ENCODE measurements around the gene PTPRA. TPM values are rescaled to one million over a fixed set of nuclear protein-coding genes. Genes with fewer than 3 reads are reported as not detected.

Gene PTPRA
- total and polyA plus RNA-seq, 2 of the 13 experiments (the other 11 are each of a cell fraction or from before 2014, with no cell fraction given) = 47.2 to 127 TPM

GRCh38 chr20:2871661-2872458, 1.4 kb upstream of the PTPRA start (continued):
- TF ChIP-seq RNF219 (CRISPR knock-in tag; IDR thresholded peaks at IDR 0.05) (peak; percentile 18; the same call in 1 of the 2 replicates), ZNF557 (CRISPR knock-in tag; IDR thresholded peaks at IDR 0.05) (no peak; the same call in 1 of the 2 replicates), HNRNPUL1 (IDR thresholded peaks at IDR 0.05; ENCODE audit: low read depth, low read length) (no peak), RBM39 (IDR thresholded peaks at IDR 0.05; ENCODE audit: low read depth, low read length, poor library complexity, severe bottlenecking) (peak; percentile 29), ZMYM4 (CRISPR knock-in tag; IDR thresholded peaks at IDR 0.05) (no peak), ZNF646 (CRISPR knock-in tag; IDR thresholded peaks at IDR 0.05) (no peak), MATR3 (CRISPR knock-in tag; IDR thresholded peaks at IDR 0.05) (no peak), ZNF275 (CRISPR knock-in tag; IDR thresholded peaks at IDR 0.05; ENCODE audit: borderline replicate concordance) (no peak; the same call in none of the 2 replicates), MZF1 (CRISPR knock-in tag; IDR thresholded peaks at IDR 0.05; ENCODE audit: borderline replicate concordance) (no peak), ZNF562 (CRISPR knock-in tag; IDR thresholded peaks at IDR 0.05; ENCODE audit: borderline replicate concordance) (no peak), RFX5 (IDR thresholded peaks at IDR 0.05; ENCODE audit: low read depth, low read length) (no peak), RFXANK (CRISPR knock-in tag; IDR thresholded peaks at IDR 0.05) (no peak), KLF6 (CRISPR knock-in tag; IDR thresholded peaks at IDR 0.05) (no peak), RARG (CRISPR knock-in tag; IDR thresholded peaks at IDR 0.05; ENCODE audit: low read depth) (0 out of 2 replicates have a peak, but pooled peaks have one; percentile 9), REST (IDR thresholded peaks at IDR 0.05; ENCODE audit: borderline replicate concordance in 1 of 2, low read depth in 1 of 2, low read length in 2 of 2) (no peak)
